Measurements from ENCODE around the gene ZMIZ1.

GRCh38 chr10:79223091-79224048 is 154.6 kb downstream of the ZMIZ1 start:
- no peak for TF ChIP-seq CTCF (conservative IDR thresholded peaks at IDR 0.05; ENCODE audit: low read depth in 2 of 2)
- no peak for TF ChIP-seq POLR2AphosphoS5 (IDR thresholded peaks at IDR 0.05; ENCODE audit: low read depth)

Measured in GM23338 (cell line).